ENCODE results near the gene SLC37A4. TPM values are rescaled to one million over a fixed set of nuclear protein-coding genes. Genes with fewer than 3 reads are reported as not detected.

The SLC37A4 gene
- polyA plus RNA-seq, 1 donor (not counting 4 experiments of a cell fraction or from before 2014, with no cell fraction given), result 20.2 TPM

GRCh38 chr11:118975771-118976709 is 54.6 kb downstream of the SLC37A4 start:
- Histone ChIP-seq H3K9ac (ENCODE audit: control insufficient read depth, extremely low read depth, insufficient read depth, low read length) (no peak overlapping the region), H3K9me3 (ENCODE audit: control insufficient read depth, low read depth, low read length) (no peaks in the 10 kb centered on the region), H3K4me3 (ENCODE audit: control insufficient read depth in 2 of 3, extremely low read depth in 1 of 3, insufficient read depth in 2 of 3, low read depth in 1 of 3, low read length in 3 of 3) (no peak overlapping the region), H3K4me2 (ENCODE audit: control insufficient read depth, extremely low read depth, insufficient read depth, low read depth, low read length) (no peak overlapping the region), H4K20me1 (ENCODE audit: control insufficient read depth, extremely low read depth, insufficient read depth, low read length) (no peaks in the 10 kb centered on the region), H2AFZ (ENCODE audit: control insufficient read depth, low read length) (no peak overlapping the region), H3K27ac (ENCODE audit: control insufficient read depth, insufficient read depth, low read length) (no peak overlapping the region), H3K79me2 (ENCODE audit: control insufficient read depth, insufficient read depth, low read length) (no peaks in the 10 kb centered on the region), H3K36me3 (ENCODE audit: control insufficient read depth in 2 of 2, extremely low read depth in 1 of 2, insufficient read depth in 2 of 2, low read length in 2 of 2) (no peaks in the 10 kb centered on the region), H3K27me3 (ENCODE audit: control insufficient read depth, extremely low read depth, insufficient read depth, low read length) (no peaks in the 10 kb centered on the region), H3K4me1 (ENCODE audit: control insufficient read depth, extremely low read depth, insufficient read depth, low read length) (no peaks in the 10 kb centered on the region), H3K9me1 (ENCODE audit: control insufficient read depth, extremely low read depth, insufficient read depth, low read length) (no peaks in the 10 kb centered on the region)
- DNase-seq (ENCODE audit: low read depth, low spot score) (no peak), FAIRE-seq (no peak)
- dilution Hi-C loops (cut with MboI; ENCODE audit: extremely low pct_ligation_motif_present, low sequenced_read_pairs), result no loop called here
- TF ChIP-seq, protein P1, sequence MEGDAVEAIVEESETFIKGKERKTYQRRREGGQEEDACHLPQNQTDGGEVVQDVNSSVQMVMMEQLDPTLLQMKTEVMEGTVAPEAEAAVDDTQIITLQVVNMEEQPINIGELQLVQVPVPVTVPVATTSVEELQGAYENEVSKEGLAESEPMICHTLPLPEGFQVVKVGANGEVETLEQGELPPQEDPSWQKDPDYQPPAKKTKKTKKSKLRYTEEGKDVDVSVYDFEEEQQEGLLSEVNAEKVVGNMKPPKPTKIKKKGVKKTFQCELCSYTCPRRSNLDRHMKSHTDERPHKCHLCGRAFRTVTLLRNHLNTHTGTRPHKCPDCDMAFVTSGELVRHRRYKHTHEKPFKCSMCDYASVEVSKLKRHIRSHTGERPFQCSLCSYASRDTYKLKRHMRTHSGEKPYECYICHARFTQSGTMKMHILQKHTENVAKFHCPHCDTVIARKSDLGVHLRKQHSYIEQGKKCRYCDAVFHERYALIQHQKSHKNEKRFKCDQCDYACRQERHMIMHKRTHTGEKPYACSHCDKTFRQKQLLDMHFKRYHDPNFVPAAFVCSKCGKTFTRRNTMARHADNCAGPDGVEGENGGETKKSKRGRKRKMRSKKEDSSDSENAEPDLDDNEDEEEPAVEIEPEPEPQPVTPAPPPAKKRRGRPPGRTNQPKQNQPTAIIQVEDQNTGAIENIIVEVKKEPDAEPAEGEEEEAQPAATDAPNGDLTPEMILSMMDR (optimal IDR thresholded peaks at IDR 0.05 in 1 of 3, IDR thresholded peaks at IDR 0.05 in 1 of 3, conservative IDR thresholded peaks at IDR 0.05 in 1 of 3; ENCODE audit: extremely low read depth in 1 of 3, insufficient read depth in 2 of 3, low read length in 3 of 3), result no peak
- TF ChIP-seq EZH2 (IDR thresholded peaks at IDR 0.05; ENCODE audit: low read length), result no peak

Small RNAs within 50 kb of the gene (small RNA-seq; reads per million reads assigned to genes)
- gene AP003392.2 (ENCODE audit: insufficient read length in 3 of 3, low read depth in 3 of 3, low replicate concordance in 1 of 3) (0 reads per million in 3 experiments), gene RF00017 (ENCODE audit: insufficient read length in 3 of 3, low read depth in 3 of 3, low replicate concordance in 1 of 3) (0 reads per million in 3 experiments), gene RF00019 (ENCODE audit: insufficient read length in 3 of 3, low read depth in 3 of 3, low replicate concordance in 1 of 3) (0 reads per million in 3 experiments)

Other genes with a start within 250 kb of the SLC37A4 start
- gene DDX6, start 239.7 kb downstream of the SLC37A4 start, polyA plus RNA-seq, result 42.7 to 58.0 TPM (median 51.4 TPM) in 3 replicates
- not detected in 3 replicates for gene CXCR5, start 147.0 kb downstream of the SLC37A4 start, polyA plus RNA-seq
- gene BCL9L, start 105.0 kb downstream of the SLC37A4 start, polyA plus RNA-seq, result 7.7 to 21.3 TPM (median 10.6 TPM) in 3 replicates
- gene UPK2, start 74.6 kb downstream of the SLC37A4 start, polyA plus RNA-seq, result 0.13 to 0.25 TPM (median 0.20 TPM) in 3 replicates
- not detected in 3 replicates for gene FOXR1, start 59.1 kb downstream of the SLC37A4 start, polyA plus RNA-seq
- 11.9 to 22.6 TPM (median 14.9 TPM) in 3 replicates for gene CENATAC, start 32.7 kb downstream of the SLC37A4 start, polyA plus RNA-seq
- gene RPS25, start 12.5 kb downstream of the SLC37A4 start, polyA plus RNA-seq, result 650 to 2,463 TPM (median 978 TPM) in 3 replicates
- gene TRAPPC4, start 12.1 kb downstream of the SLC37A4 start, polyA plus RNA-seq, result 113 to 121 TPM (median 119 TPM) in 3 replicates
- 103 to 170 TPM (median 119 TPM) in 3 replicates for gene HYOU1, start 26.3 kb upstream of the SLC37A4 start, polyA plus RNA-seq
- gene VPS11, start 36.9 kb upstream of the SLC37A4 start, polyA plus RNA-seq, result 9.0 to 18.9 TPM (median 12.1 TPM) in 3 replicates
- gene HMBS, start 54.0 kb upstream of the SLC37A4 start, polyA plus RNA-seq, result 43.5 to 52.0 TPM (median 48.7 TPM) in 3 replicates
- 59.7 to 75.4 TPM (median 60.4 TPM) in 3 replicates for gene DPAGT1, start 71.0 kb upstream of the SLC37A4 start, polyA plus RNA-seq
- gene C2CD2L, start 76.5 kb upstream of the SLC37A4 start, polyA plus RNA-seq, result 2.8 to 3.6 TPM (median 2.9 TPM) in 3 replicates
- gene HINFP, start 90.7 kb upstream of the SLC37A4 start, polyA plus RNA-seq, result 15.6 to 21.9 TPM (median 18.5 TPM) in 3 replicates
- 0.14 to 0.27 TPM (median 0.21 TPM) in 3 replicates for gene ABCG4, start 118.2 kb upstream of the SLC37A4 start, polyA plus RNA-seq
- 8.1 to 11.3 TPM (median 9.0 TPM) in 3 replicates for gene NLRX1, start 137.8 kb upstream of the SLC37A4 start, polyA plus RNA-seq
- gene NHERF4, start 154.6 kb upstream of the SLC37A4 start, polyA plus RNA-seq, result not detected in 3 replicates
- 7.9 to 15.2 TPM (median 14.1 TPM) in 3 replicates for gene CBL, start 175.5 kb upstream of the SLC37A4 start, polyA plus RNA-seq